Measurements from ENCODE around the gene MRPS27. TPM values are rescaled to one million over a fixed set of nuclear protein-coding genes. Genes with fewer than 3 reads are reported as not detected.

MRPS27 gene
- total RNA-seq, 2 experiments from 2014 or later: 93.3 to 113 TPM

- ATAC-seq: no peak
- no peak for DNase-seq
- peaks cover 24% of the 10 kb centered on the region for H3K36me3 Mint-ChIP-seq (ENCODE audit: low read depth)
- peaks cover 9% of the 10 kb centered on the region for H3K4me1 Mint-ChIP-seq
- H3K27me3 Mint-ChIP-seq: no peaks in the 10 kb centered on the region
- ChIA-PET POLR2A (no interaction called here), CTCF (no interaction called here)
- no peak overlapping the region for H3K27ac Mint-ChIP-seq
- H3K4me3 Mint-ChIP-seq: no peak overlapping the region
- intact Hi-C loops (cut with DNase I, micrococcal nuclease): no loop called here
- no peaks in the 10 kb centered on the region for H3K9me3 Mint-ChIP-seq (ENCODE audit: low read depth)
Measured at GRCh38 chr5:72255670-72256069, 64.4 kb downstream of the MRPS27 start.

- Mint-ChIP-seq H3K4me3 (no peak overlapping the region), H3K9me3 (ENCODE audit: low read depth) (no peaks in the 10 kb centered on the region), H3K27ac (no peak overlapping the region), H3K36me3 (ENCODE audit: low read depth) (peaks cover 24% of the 10 kb centered on the region), H3K27me3 (no peaks in the 10 kb centered on the region), H3K4me1 (peaks cover 9% of the 10 kb centered on the region)
- no peak for DNase-seq
- ATAC-seq: no peak
- intact Hi-C loops (cut with DNase I, micrococcal nuclease): no loop called here
- POLR2A ChIA-PET: no interaction called here
- CTCF ChIA-PET: no interaction called here
Measured at GRCh38 chr5:72255237-72255636, 64.8 kb downstream of the MRPS27 start.

GRCh38 chr5:72252574-72253155 is 67.4 kb downstream of the MRPS27 start:
- Mint-ChIP-seq H3K36me3 (ENCODE audit: low read depth) (peaks cover 15% of the 10 kb centered on the region), H3K27ac (no peak overlapping the region), H3K27me3 (no peaks in the 10 kb centered on the region), H3K4me3 (no peak overlapping the region), H3K4me1 (peaks cover 11% of the 10 kb centered on the region), H3K9me3 (ENCODE audit: low read depth) (no peaks in the 10 kb centered on the region)
- POLR2A ChIA-PET: no interaction called here
- no peak for ATAC-seq
- intact Hi-C loops (cut with DNase I, micrococcal nuclease): no loop called here
- CTCF ChIA-PET: no interaction called here
- DNase-seq: no peak

GRCh38 chr5:72252008-72252407 is 68.0 kb downstream of the MRPS27 start:
- DNase-seq: no peak
- ChIA-PET POLR2A (no interaction called here), CTCF (no interaction called here)
- no peak overlapping the region for H3K4me3 Mint-ChIP-seq
- intact Hi-C loops (cut with DNase I, micrococcal nuclease): no loop called here
- H3K36me3 Mint-ChIP-seq (ENCODE audit: low read depth): peaks cover 12% of the 10 kb centered on the region
- H3K9me3 Mint-ChIP-seq (ENCODE audit: low read depth): no peaks in the 10 kb centered on the region
- H3K27ac Mint-ChIP-seq: no peak overlapping the region
- H3K27me3 Mint-ChIP-seq: no peaks in the 10 kb centered on the region
- no peak for ATAC-seq
- peaks cover 7% of the 10 kb centered on the region for H3K4me1 Mint-ChIP-seq

- CTCF ChIA-PET: no interaction called here
- intact Hi-C loops (cut with DNase I, micrococcal nuclease): no loop called here
- ATAC-seq (no peak), DNase-seq (no peak)
- Mint-ChIP-seq H3K36me3 (ENCODE audit: low read depth) (peaks cover 8% of the 10 kb centered on the region), H3K4me3 (no peak overlapping the region), H3K27ac (no peak overlapping the region), H3K4me1 (peaks cover 2% of the 10 kb centered on the region), H3K9me3 (ENCODE audit: low read depth) (no peaks in the 10 kb centered on the region), H3K27me3 (no peaks in the 10 kb centered on the region)
- POLR2A ChIA-PET: no interaction called here
Measured at GRCh38 chr5:72251386-72251785, 68.7 kb downstream of the MRPS27 start.

GRCh38 chr5:72248410-72248981 is 71.5 kb downstream of the MRPS27 start:
- intact Hi-C loops (cut with DNase I, micrococcal nuclease): no loop called here
- Mint-ChIP-seq H3K36me3 (ENCODE audit: low read depth) (peaks cover 6% of the 10 kb centered on the region), H3K4me1 (peaks cover 6% of the 10 kb centered on the region), H3K27ac (no peak overlapping the region), H3K4me3 (no peak overlapping the region), H3K9me3 (ENCODE audit: low read depth) (no peaks in the 10 kb centered on the region), H3K27me3 (no peaks in the 10 kb centered on the region)
- ChIA-PET CTCF (interaction anchor here (0.9 to 2.6 kb wide), 3 partner anchors 10 to 20 kb away, joined by 3 to 6 read pairs (median 3); no protein-coding TSS in a partner anchor), POLR2A (interaction anchor here (0.8 kb wide), 1 partner anchor 14 kb away, joined by 5 read pairs; no protein-coding TSS in a partner anchor)
- DNase-seq (no peak), ATAC-seq (no peak)

- no peaks in the 10 kb centered on the region for H3K27me3 Mint-ChIP-seq
- POLR2A ChIA-PET: no interaction called here
- no peak for DNase-seq
- peaks cover 6% of the 10 kb centered on the region for H3K4me1 Mint-ChIP-seq
- intact Hi-C loops (cut with DNase I, micrococcal nuclease): no loop called here
- ATAC-seq: no peak
- H3K36me3 Mint-ChIP-seq (ENCODE audit: low read depth): peaks cover 1% of the 10 kb centered on the region
- H3K4me3 Mint-ChIP-seq: no peak overlapping the region
- H3K9me3 Mint-ChIP-seq (ENCODE audit: low read depth): no peaks in the 10 kb centered on the region
- CTCF ChIA-PET: no interaction called here
- no peak overlapping the region for H3K27ac Mint-ChIP-seq
Measured at GRCh38 chr5:72246954-72247442, 73.0 kb downstream of the MRPS27 start.

GRCh38 chr5:72245951-72246532 is 74.0 kb downstream of the MRPS27 start:
- POLR2A ChIA-PET: no interaction called here
- H3K27me3 Mint-ChIP-seq: no peaks in the 10 kb centered on the region
- H3K4me1 Mint-ChIP-seq: peaks cover 6% of the 10 kb centered on the region
- intact Hi-C loops (cut with DNase I, micrococcal nuclease): no loop called here
- no peaks in the 10 kb centered on the region for H3K36me3 Mint-ChIP-seq (ENCODE audit: low read depth)
- no peaks in the 10 kb centered on the region for H3K9me3 Mint-ChIP-seq (ENCODE audit: low read depth)
- no peak for ATAC-seq
- no peak overlapping the region for H3K27ac Mint-ChIP-seq
- DNase-seq: no peak
- no peak overlapping the region for H3K4me3 Mint-ChIP-seq
- CTCF ChIA-PET: interaction anchor here (1.9 kb wide), 1 partner anchor 10 kb away, joined by 6 read pairs; no protein-coding TSS in a partner anchor

- ChIA-PET POLR2A (interaction anchor here (0.6 kb wide), 1 partner anchor 105 kb away, joined by 8 read pairs; no protein-coding TSS in a partner anchor), CTCF (interaction anchor here (1.3 to 1.9 kb wide), 2 partner anchors 10 to 27 kb away, joined by 3 to 6 read pairs; no protein-coding TSS in a partner anchor)
- intact Hi-C loops (cut with DNase I, micrococcal nuclease): no loop called here
- H3K9me3 Mint-ChIP-seq (ENCODE audit: low read depth): no peaks in the 10 kb centered on the region
- no peak overlapping the region for H3K27ac Mint-ChIP-seq
- DNase-seq (no peak), ATAC-seq (no peak)
- peaks cover 6% of the 10 kb centered on the region for H3K4me1 Mint-ChIP-seq
- H3K27me3 Mint-ChIP-seq: no peaks in the 10 kb centered on the region
- no peak overlapping the region for H3K4me3 Mint-ChIP-seq
- H3K36me3 Mint-ChIP-seq (ENCODE audit: low read depth): no peaks in the 10 kb centered on the region
Measured at GRCh38 chr5:72245546-72245945, 74.5 kb downstream of the MRPS27 start.

- H3K27me3 Mint-ChIP-seq: no peaks in the 10 kb centered on the region
- ChIA-PET CTCF (interaction anchor here (1.3 to 1.9 kb wide), 2 partner anchors 9 to 27 kb away, joined by 3 to 6 read pairs; no protein-coding TSS in a partner anchor), POLR2A (interaction anchor here (0.6 kb wide), 1 partner anchor 104 kb away, joined by 8 read pairs; no protein-coding TSS in a partner anchor)
- H3K9me3 Mint-ChIP-seq (ENCODE audit: low read depth): no peaks in the 10 kb centered on the region
- ATAC-seq (no peak), DNase-seq (peak; percentile 13)
- intact Hi-C loops (cut with DNase I, micrococcal nuclease): no loop called here
- H3K4me3 Mint-ChIP-seq: no peak overlapping the region
- H3K27ac Mint-ChIP-seq: no peak overlapping the region
- no peaks in the 10 kb centered on the region for H3K36me3 Mint-ChIP-seq (ENCODE audit: low read depth)
- peaks cover 6% of the 10 kb centered on the region for H3K4me1 Mint-ChIP-seq
Measured at GRCh38 chr5:72244862-72245371, 75.1 kb downstream of the MRPS27 start.

GRCh38 chr5:72243706-72244105 is 76.3 kb downstream of the MRPS27 start:
- CTCF ChIA-PET: no interaction called here
- Mint-ChIP-seq H3K4me3 (no peak overlapping the region), H3K9me3 (ENCODE audit: low read depth) (no peaks in the 10 kb centered on the region), H3K36me3 (ENCODE audit: low read depth) (peaks cover 1% of the 10 kb centered on the region), H3K27ac (no peak overlapping the region), H3K27me3 (no peaks in the 10 kb centered on the region), H3K4me1 (peaks cover 3% of the 10 kb centered on the region)
- no peak for ATAC-seq
- intact Hi-C loops (cut with DNase I, micrococcal nuclease): no loop called here
- no peak for DNase-seq
- POLR2A ChIA-PET: no interaction called here
